WTC11 (cell line): ENCODE measurements around the gene PLK1. TPM values are rescaled to one million over a fixed set of nuclear protein-coding genes. Genes with fewer than 3 reads are reported as not detected.

Experiments
- ATAC-seq: fragments of 200-7000 bp; cut with Tn5 transposase; 2 replicates; pipeline ENCODE4 v1.10.0; 2021; ENCODE audit warnings: mild to moderate bottlenecking, moderate library complexity
- CTCF ChIA-PET: fragments of 300-600 bp; sonication (Branson Sonifier 250); formaldehyde crosslinking; loops from one replicate; lab custom pipeline; 2021; ENCODE audit warnings: antibody characterized with exemption; lab: Charles Lee
- POLR2A ChIA-PET: fragments of 350-600 bp; sonication (Branson Sonifier 250); formaldehyde crosslinking; loops from one replicate; lab custom pipeline; 2021; ENCODE audit warnings: antibody characterized with exemption; lab: Charles Lee
- DNase-seq: peaks from one replicate; pipeline ENCODE4 v3.0.0; 2021; ENCODE audit warnings: low spot score
- H3K27ac Mint-ChIP-seq: 2 replicates; pipeline ENCODE4 v1.8.0; 2021; ENCODE audit warnings: mixed read lengths
- H3K27me3 Mint-ChIP-seq: 2 replicates; pipeline ENCODE4 v1.8.0; 2021; ENCODE audit warnings: low read depth, mild to moderate bottlenecking, moderate library complexity, mixed read lengths
- H3K36me3 Mint-ChIP-seq: 2 replicates; pipeline ENCODE4 v1.8.0; 2021; ENCODE audit warnings: mixed read lengths
- H3K4me1 Mint-ChIP-seq: 2 replicates; pipeline ENCODE4 v1.8.0; 2022; ENCODE audit warnings: mixed read lengths
- H3K4me3 Mint-ChIP-seq: 2 replicates; pipeline ENCODE4 v1.8.0; 2021; ENCODE audit warnings: mild to moderate bottlenecking, moderate library complexity, mixed read lengths
- H3K9me3 Mint-ChIP-seq: 2 replicates; pipeline ENCODE4 v1.8.0; 2021; ENCODE audit warnings: mixed read lengths
- E2F5 ChIP-seq: sonication (generic); formaldehyde crosslinking; IDR thresholded peaks from 2 replicates; pipeline ENCODE4 v1.8.1; 2022; ENCODE audit warnings: mild to moderate bottlenecking, moderate library complexity, missing genetic modification reagents
- FOXK1 ChIP-seq: sonication (generic); formaldehyde crosslinking; IDR thresholded peaks from 2 replicates; pipeline ENCODE4 v1.8.0; 2022; ENCODE audit warnings: mild to moderate bottlenecking, moderate library complexity, missing genetic modification reagents
- GTF2I ChIP-seq: fragments of 250-450 bp; sonication (Bioruptor Pico); conservative IDR thresholded peaks from 2 replicates; pipeline ENCODE4 v1.4.0; 2021; ENCODE audit warnings: mild to moderate bottlenecking
- HMGA2 ChIP-seq: fragments of 250-450 bp; sonication (Bioruptor Pico); IDR thresholded peaks from 2 replicates; pipeline ENCODE4 v1.4.0; 2021; ENCODE audit warnings: mild to moderate bottlenecking, moderate library complexity
- NFATC4 ChIP-seq: fragments of 250-450 bp; sonication (Bioruptor Pico); IDR thresholded peaks from 2 replicates; pipeline ENCODE4 v1.9.0; 2021; ENCODE audit warnings: mild to moderate bottlenecking
- NFYB ChIP-seq: sonication (generic); formaldehyde crosslinking; conservative IDR thresholded peaks from 2 replicates; pipeline ENCODE4 v1.8.0; 2022; ENCODE audit warnings: low read depth, missing genetic modification reagents
- TEAD4 ChIP-seq: sonication (generic); formaldehyde crosslinking; IDR thresholded peaks from 2 replicates; pipeline ENCODE4 v1.8.0; 2022; ENCODE audit warnings: mild to moderate bottlenecking, missing genetic modification reagents
- ZNF317 ChIP-seq: sonication (generic); formaldehyde crosslinking; IDR thresholded peaks from 2 replicates; pipeline ENCODE4 v1.8.1; 2023; ENCODE audit warnings: low read depth, mild to moderate bottlenecking, moderate library complexity, missing genetic modification reagents, borderline replicate concordance
- ZNF512 ChIP-seq: sonication (generic); formaldehyde crosslinking; IDR thresholded peaks from 2 replicates; pipeline ENCODE4 v1.8.1; 2022; ENCODE audit warnings: missing genetic modification reagents, borderline replicate concordance
- total RNA-seq: library from RNA; stranded (reverse); gene quantifications from 3 replicates; pipeline ENCODE4 v1.2.3, GENCODE V29; 2021
- TF ChIP-seq, protein P1 (sequence below): fragments of 250-450 bp; sonication (Bioruptor Pico); IDR thresholded peaks from 2 replicates; pipeline ENCODE4 v1.9.0; 2021; ENCODE audit warnings: mild to moderate bottlenecking
- TF ChIP-seq, protein P2 (sequence below): sonication (generic); formaldehyde crosslinking; IDR thresholded peaks from 2 replicates; pipeline ENCODE4 v1.8.0; 2022; ENCODE audit warnings: missing genetic modification reagents
- TF ChIP-seq, protein P3 (sequence below): fragments of 250-450 bp; sonication (Bioruptor Pico); IDR thresholded peaks from 2 replicates; pipeline ENCODE4 v1.9.0; 2021; ENCODE audit warnings: moderate library complexity, mild to moderate bottlenecking, inconsistent platforms, borderline replicate concordance
- TF ChIP-seq, protein P4 (sequence below): sonication (generic); formaldehyde crosslinking; IDR thresholded peaks from 2 replicates; pipeline ENCODE4 v1.8.1; 2023; ENCODE audit warnings: mild to moderate bottlenecking, missing genetic modification reagents, borderline replicate concordance
- TF ChIP-seq, protein P5 (sequence below): sonication (generic); formaldehyde crosslinking; IDR thresholded peaks from 2 replicates; pipeline ENCODE4 v1.8.1; 2022; ENCODE audit warnings: mild to moderate bottlenecking, missing genetic modification reagents, moderate library complexity, borderline replicate concordance

Gene PLK1
- total RNA-seq, 1 experiment from 2014 or later: 167 TPM

- no peak for TF ChIP-seq HMGA2 (CRISPR knock-in tag)
- TF ChIP-seq, protein P1, sequence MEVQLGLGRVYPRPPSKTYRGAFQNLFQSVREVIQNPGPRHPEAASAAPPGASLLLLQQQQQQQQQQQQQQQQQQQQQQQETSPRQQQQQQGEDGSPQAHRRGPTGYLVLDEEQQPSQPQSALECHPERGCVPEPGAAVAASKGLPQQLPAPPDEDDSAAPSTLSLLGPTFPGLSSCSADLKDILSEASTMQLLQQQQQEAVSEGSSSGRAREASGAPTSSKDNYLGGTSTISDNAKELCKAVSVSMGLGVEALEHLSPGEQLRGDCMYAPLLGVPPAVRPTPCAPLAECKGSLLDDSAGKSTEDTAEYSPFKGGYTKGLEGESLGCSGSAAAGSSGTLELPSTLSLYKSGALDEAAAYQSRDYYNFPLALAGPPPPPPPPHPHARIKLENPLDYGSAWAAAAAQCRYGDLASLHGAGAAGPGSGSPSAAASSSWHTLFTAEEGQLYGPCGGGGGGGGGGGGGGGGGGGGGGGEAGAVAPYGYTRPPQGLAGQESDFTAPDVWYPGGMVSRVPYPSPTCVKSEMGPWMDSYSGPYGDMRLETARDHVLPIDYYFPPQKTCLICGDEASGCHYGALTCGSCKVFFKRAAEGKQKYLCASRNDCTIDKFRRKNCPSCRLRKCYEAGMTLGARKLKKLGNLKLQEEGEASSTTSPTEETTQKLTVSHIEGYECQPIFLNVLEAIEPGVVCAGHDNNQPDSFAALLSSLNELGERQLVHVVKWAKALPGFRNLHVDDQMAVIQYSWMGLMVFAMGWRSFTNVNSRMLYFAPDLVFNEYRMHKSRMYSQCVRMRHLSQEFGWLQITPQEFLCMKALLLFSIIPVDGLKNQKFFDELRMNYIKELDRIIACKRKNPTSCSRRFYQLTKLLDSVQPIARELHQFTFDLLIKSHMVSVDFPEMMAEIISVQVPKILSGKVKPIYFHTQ (CRISPR knock-in tag): no peak
Measured at GRCh38 chr16:23687034-23687808, 8.5 kb downstream of the PLK1 start (continued).

DNA sequence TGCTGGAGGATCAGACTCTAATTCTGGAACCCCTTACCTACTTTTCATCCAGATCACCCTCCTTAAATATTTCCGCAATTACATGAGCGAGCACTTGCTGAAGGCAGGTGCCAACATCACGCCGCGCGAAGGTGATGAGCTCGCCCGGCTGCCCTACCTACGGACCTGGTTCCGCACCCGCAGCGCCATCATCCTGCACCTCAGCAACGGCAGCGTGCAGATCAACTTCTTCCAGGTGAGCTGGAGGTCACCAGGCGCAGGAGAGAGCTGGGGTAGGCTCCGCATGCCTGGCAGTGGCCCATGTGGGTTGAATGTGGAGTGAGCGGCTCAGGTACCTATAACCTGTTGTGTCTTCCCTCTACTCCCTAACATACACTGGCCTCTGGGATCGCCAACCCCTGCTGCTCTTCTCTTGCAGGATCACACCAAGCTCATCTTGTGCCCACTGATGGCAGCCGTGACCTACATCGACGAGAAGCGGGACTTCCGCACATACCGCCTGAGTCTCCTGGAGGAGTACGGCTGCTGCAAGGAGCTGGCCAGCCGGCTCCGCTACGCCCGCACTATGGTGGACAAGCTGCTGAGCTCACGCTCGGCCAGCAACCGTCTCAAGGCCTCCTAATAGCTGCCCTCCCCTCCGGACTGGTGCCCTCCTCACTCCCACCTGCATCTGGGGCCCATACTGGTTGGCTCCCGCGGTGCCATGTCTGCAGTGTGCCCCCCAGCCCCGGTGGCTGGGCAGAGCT is 10.9 kb downstream of the PLK1 start:
- Mint-ChIP-seq H3K27me3 (no peaks in the 10 kb centered on the region), H3K9me3 (no peaks in the 10 kb centered on the region), H3K36me3 (peaks cover 59% of the 10 kb centered on the region), H3K27ac (no peak overlapping the region), H3K4me1 (peaks cover 4% of the 10 kb centered on the region), H3K4me3 (no peak overlapping the region)
- ChIA-PET POLR2A (interaction anchor here (0.6 kb wide), 1 partner anchor 1295 kb away, joined by 3 read pairs; no protein-coding TSS in a partner anchor), CTCF (interaction anchor here (0.9 kb wide), 1 partner anchor 11 kb away, joined by 3 read pairs; no protein-coding TSS in a partner anchor)
- ATAC-seq: no peak
- no peak for TF ChIP-seq NFYB
- no peak for TF ChIP-seq FOXK1 (CRISPR knock-in tag)
- TF ChIP-seq, protein P2, sequence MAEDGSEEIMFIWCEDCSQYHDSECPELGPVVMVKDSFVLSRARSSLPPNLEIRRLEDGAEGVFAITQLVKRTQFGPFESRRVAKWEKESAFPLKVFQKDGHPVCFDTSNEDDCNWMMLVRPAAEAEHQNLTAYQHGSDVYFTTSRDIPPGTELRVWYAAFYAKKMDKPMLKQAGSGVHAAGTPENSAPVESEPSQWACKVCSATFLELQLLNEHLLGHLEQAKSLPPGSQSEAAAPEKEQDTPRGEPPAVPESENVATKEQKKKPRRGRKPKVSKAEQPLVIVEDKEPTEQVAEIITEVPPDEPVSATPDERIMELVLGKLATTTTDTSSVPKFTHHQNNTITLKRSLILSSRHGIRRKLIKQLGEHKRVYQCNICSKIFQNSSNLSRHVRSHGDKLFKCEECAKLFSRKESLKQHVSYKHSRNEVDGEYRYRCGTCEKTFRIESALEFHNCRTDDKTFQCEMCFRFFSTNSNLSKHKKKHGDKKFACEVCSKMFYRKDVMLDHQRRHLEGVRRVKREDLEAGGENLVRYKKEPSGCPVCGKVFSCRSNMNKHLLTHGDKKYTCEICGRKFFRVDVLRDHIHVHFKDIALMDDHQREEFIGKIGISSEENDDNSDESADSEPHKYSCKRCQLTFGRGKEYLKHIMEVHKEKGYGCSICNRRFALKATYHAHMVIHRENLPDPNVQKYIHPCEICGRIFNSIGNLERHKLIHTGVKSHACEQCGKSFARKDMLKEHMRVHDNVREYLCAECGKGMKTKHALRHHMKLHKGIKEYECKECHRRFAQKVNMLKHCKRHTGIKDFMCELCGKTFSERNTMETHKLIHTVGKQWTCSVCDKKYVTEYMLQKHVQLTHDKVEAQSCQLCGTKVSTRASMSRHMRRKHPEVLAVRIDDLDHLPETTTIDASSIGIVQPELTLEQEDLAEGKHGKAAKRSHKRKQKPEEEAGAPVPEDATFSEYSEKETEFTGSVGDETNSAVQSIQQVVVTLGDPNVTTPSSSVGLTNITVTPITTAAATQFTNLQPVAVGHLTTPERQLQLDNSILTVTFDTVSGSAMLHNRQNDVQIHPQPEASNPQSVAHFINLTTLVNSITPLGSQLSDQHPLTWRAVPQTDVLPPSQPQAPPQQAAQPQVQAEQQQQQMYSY (CRISPR knock-in tag): no peak
- TF ChIP-seq TEAD4 (CRISPR knock-in tag): no peak
- TF ChIP-seq, protein P3, sequence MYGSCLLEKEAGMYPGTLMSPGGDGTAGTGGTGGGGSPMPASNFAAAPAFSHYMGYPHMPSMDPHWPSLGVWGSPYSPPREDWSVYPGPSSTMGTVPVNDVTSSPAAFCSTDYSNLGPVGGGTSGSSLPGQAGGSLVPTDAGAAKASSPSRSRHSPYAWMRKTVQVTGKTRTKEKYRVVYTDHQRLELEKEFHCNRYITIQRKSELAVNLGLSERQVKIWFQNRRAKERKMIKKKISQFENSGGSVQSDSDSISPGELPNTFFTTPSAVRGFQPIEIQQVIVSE (CRISPR knock-in tag): no peak
- TF ChIP-seq ZNF512: no peak
- TF ChIP-seq ZNF317: no peak
- TF ChIP-seq NFATC4: no peak
- DNase-seq: no peak

DNA sequence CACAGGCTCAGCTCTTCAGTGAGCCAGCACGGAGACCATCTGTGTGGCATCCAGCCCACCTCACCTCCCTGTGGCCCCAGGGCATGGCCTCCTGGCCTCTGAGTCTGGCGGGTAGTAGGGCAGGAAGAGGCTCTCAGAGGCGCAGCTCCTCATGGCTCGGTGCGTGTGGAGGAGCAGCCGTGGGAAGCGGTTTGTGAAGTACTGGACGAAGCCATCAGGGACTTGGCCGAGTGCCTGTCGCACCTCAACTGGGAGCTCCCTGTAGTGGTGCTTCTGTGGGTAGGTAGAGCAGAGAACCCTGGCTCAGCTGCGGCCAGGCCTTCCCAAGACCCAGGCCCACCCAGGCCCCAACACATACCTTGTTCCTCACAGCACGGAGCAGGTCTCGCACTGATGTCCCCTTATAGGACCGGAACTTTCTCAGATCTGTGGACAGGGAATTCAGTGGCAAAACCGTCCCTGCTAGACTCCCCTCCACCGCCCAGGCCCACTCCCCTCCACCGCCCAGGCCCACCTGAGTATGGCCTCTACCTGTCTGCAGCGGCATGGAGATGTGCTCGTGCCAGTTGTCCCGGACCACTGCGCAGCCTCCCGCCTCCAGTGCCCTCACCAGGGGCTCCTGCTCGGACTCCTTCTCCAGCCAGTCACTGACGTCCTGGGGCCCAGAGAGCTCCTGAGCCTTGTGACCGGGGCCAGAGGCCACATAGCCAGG is 12.2 kb downstream of the PLK1 start:
- H3K27me3 Mint-ChIP-seq: no peaks in the 10 kb centered on the region
- peak overlapping the region; percentile 32; the same call in 1 of the 2 replicates for H3K27ac Mint-ChIP-seq
- ATAC-seq (no peak), DNase-seq (no peak)
- H3K9me3 Mint-ChIP-seq: no peaks in the 10 kb centered on the region
- peaks cover 48% of the 10 kb centered on the region for H3K36me3 Mint-ChIP-seq
- CTCF ChIA-PET: interaction anchor here (0.7 to 2.1 kb wide), 4 partner anchors 12 to 51 kb away, joined by 3 to 7 read pairs (median 4); partner anchors contain the start of gene PLK1
- peaks cover 9% of the 10 kb centered on the region for H3K4me1 Mint-ChIP-seq
- POLR2A ChIA-PET: interaction anchor here (1.8 kb wide), 1 partner anchor 12 kb away, joined by 11 read pairs; the partner anchor contains the start of gene PLK1
- H3K4me3 Mint-ChIP-seq: no peak overlapping the region
- TF ChIP-seq GTF2I: no peak
- TF ChIP-seq, protein P4, sequence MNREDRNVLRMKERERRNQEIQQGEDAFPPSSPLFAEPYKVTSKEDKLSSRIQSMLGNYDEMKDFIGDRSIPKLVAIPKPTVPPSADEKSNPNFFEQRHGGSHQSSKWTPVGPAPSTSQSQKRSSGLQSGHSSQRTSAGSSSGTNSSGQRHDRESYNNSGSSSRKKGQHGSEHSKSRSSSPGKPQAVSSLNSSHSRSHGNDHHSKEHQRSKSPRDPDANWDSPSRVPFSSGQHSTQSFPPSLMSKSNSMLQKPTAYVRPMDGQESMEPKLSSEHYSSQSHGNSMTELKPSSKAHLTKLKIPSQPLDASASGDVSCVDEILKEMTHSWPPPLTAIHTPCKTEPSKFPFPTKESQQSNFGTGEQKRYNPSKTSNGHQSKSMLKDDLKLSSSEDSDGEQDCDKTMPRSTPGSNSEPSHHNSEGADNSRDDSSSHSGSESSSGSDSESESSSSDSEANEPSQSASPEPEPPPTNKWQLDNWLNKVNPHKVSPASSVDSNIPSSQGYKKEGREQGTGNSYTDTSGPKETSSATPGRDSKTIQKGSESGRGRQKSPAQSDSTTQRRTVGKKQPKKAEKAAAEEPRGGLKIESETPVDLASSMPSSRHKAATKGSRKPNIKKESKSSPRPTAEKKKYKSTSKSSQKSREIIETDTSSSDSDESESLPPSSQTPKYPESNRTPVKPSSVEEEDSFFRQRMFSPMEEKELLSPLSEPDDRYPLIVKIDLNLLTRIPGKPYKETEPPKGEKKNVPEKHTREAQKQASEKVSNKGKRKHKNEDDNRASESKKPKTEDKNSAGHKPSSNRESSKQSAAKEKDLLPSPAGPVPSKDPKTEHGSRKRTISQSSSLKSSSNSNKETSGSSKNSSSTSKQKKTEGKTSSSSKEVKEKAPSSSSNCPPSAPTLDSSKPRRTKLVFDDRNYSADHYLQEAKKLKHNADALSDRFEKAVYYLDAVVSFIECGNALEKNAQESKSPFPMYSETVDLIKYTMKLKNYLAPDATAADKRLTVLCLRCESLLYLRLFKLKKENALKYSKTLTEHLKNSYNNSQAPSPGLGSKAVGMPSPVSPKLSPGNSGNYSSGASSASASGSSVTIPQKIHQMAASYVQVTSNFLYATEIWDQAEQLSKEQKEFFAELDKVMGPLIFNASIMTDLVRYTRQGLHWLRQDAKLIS: no peak
- TF ChIP-seq, protein P5, sequence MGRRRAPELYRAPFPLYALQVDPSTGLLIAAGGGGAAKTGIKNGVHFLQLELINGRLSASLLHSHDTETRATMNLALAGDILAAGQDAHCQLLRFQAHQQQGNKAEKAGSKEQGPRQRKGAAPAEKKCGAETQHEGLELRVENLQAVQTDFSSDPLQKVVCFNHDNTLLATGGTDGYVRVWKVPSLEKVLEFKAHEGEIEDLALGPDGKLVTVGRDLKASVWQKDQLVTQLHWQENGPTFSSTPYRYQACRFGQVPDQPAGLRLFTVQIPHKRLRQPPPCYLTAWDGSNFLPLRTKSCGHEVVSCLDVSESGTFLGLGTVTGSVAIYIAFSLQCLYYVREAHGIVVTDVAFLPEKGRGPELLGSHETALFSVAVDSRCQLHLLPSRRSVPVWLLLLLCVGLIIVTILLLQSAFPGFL (CRISPR knock-in tag): no peak
- TF ChIP-seq E2F5 (CRISPR knock-in tag): no peak
